ENCODE data around the gene SRF. TPM values are rescaled to one million over a fixed set of nuclear protein-coding genes. Genes with fewer than 3 reads are reported as not detected.

Gene SRF
- total RNA-seq, 2 experiments from 2014 or later: 22.8 to 23.7 TPM

DNA sequence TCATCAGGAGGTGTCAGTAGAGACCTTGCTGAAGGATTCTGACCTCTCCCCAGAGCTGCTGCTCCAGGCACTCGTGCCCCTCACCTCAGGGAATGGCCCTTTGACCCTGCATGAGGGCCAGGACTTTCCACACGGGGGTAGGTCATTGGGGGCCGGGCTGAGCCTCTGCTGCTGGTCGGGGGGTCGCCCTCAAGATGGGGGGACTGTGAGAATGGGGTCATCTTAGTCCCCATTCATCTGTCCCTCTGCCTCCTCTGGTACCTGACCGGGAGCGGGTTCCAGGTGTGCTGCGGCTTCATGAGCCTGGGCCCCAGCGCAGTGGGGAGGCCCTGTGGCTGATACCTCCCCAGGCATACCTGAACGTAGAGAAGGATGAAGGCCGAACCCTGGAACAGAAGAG lies 42.4 kb downstream of the SRF start:
- ATAC-seq (ENCODE audit: poor library complexity): no peak
- Histone ChIP-seq H3K9me3 (ENCODE audit: control insufficient read depth in 1 of 2, insufficient read depth in 1 of 2, low read length in 2 of 2) (no peaks in the 10 kb centered on the region), H3K36me3 (ENCODE audit: insufficient read depth, low read length) (peaks cover 22% of the 10 kb centered on the region), H3K4me1 (ENCODE audit: insufficient read depth, low read length) (no peaks in the 10 kb centered on the region), H3K27ac (ENCODE audit: low read depth in 1 of 2, low read length in 2 of 2) (no peak overlapping the region), H3K27me3 (ENCODE audit: control insufficient read depth in 1 of 2, insufficient read depth in 2 of 2, low read length in 2 of 2) (no peaks in the 10 kb centered on the region), H3K4me3 (ENCODE audit: low read length) (no peak overlapping the region)
- Mint-ChIP-seq H3K9me3 (no peaks in the 10 kb centered on the region), H3K4me3 (no peak overlapping the region), H3K4me1 (ENCODE audit: low read depth) (no peaks in the 10 kb centered on the region), H3K27me3 (no peaks in the 10 kb centered on the region), H3K36me3 (ENCODE audit: low read depth) (peaks cover 37% of the 10 kb centered on the region), H3K27ac (no peak overlapping the region)
- POLR2A ChIA-PET: no interaction called here
- TF ChIP-seq, protein P1, sequence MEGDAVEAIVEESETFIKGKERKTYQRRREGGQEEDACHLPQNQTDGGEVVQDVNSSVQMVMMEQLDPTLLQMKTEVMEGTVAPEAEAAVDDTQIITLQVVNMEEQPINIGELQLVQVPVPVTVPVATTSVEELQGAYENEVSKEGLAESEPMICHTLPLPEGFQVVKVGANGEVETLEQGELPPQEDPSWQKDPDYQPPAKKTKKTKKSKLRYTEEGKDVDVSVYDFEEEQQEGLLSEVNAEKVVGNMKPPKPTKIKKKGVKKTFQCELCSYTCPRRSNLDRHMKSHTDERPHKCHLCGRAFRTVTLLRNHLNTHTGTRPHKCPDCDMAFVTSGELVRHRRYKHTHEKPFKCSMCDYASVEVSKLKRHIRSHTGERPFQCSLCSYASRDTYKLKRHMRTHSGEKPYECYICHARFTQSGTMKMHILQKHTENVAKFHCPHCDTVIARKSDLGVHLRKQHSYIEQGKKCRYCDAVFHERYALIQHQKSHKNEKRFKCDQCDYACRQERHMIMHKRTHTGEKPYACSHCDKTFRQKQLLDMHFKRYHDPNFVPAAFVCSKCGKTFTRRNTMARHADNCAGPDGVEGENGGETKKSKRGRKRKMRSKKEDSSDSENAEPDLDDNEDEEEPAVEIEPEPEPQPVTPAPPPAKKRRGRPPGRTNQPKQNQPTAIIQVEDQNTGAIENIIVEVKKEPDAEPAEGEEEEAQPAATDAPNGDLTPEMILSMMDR (IDR thresholded peaks at IDR 0.05): no peak
- CTCF ChIA-PET: no interaction called here
- intact Hi-C loops (cut with DNase I, micrococcal nuclease): no loop called here
- DNase-seq: no peak

DNA sequence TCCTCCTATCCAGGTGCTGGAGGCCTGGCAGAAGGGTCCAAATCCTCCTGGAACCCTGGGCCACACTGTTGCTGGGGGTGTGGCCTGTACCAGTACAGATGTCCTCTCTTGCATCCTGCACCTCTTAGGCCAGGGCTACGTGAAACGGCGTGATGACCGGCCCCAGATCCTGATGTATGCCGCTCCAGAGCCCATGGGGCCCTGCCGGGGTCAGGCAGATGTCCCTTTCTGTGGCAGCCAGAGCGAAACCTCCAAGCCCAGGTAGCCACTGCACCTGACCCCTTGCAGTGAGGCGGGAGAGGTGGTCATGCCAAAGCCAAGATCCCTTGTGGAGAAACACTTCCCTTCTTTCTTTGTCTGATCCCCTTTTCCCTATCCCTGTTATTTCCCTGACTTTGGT lies 44.0 kb downstream of the SRF start:
- intact Hi-C loops (cut with DNase I, micrococcal nuclease): no loop called here
- DNase-seq (peak in 1 of 14 experiments; percentile 14), ATAC-seq (ENCODE audit: poor library complexity) (no peak)
- peaks cover 8% of the 10 kb centered on the region for H3K4me1 Mint-ChIP-seq (ENCODE audit: low read depth)
- no peaks in the 10 kb centered on the region for H3K27me3 Mint-ChIP-seq
- Histone ChIP-seq H3K4me3 (ENCODE audit: low read length) (no peak overlapping the region), H3K27ac (ENCODE audit: low read depth in 1 of 2, low read length in 2 of 2) (no peak overlapping the region), H3K36me3 (ENCODE audit: insufficient read depth, low read length) (peaks cover 22% of the 10 kb centered on the region), H3K9me3 (ENCODE audit: control insufficient read depth in 1 of 2, insufficient read depth in 1 of 2, low read length in 2 of 2) (no peaks in the 10 kb centered on the region), H3K4me1 (ENCODE audit: insufficient read depth, low read length) (no peaks in the 10 kb centered on the region), H3K27me3 (ENCODE audit: control insufficient read depth in 1 of 2, insufficient read depth in 2 of 2, low read length in 2 of 2) (no peaks in the 10 kb centered on the region)
- ChIA-PET CTCF (interaction anchor here (1.6 kb wide), 1 partner anchor 14 kb away, joined by 7 read pairs; the partner anchor contains the start of gene DNPH1), POLR2A (interaction anchor here (0.7 kb wide), 1 partner anchor 304 kb away, joined by 3 read pairs; no protein-coding TSS in a partner anchor)
- no peak overlapping the region for H3K4me3 Mint-ChIP-seq
- no peak overlapping the region for H3K27ac Mint-ChIP-seq
- peaks cover 51% of the 10 kb centered on the region for H3K36me3 Mint-ChIP-seq (ENCODE audit: low read depth)
- H3K9me3 Mint-ChIP-seq: no peaks in the 10 kb centered on the region
- TF ChIP-seq, protein P1 (IDR thresholded peaks at IDR 0.05): no peak

DNA sequence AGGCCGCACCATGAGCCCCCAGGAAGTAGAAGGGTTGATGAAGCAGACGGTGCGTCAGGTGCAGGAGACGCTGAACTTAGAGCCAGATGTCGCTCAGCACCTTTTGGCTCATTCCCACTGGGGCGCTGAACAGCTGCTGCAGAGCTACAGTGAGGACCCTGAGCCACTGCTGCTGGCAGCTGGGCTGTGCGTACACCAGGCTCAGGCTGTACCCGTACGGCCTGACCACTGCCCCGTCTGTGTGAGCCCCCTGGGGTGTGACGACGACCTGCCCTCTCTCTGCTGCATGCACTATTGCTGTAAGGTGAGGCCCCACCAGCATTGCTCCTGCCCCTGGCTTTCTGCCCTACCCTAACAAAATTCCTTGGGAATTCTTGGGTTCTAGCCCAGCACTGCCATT lies 45.1 kb downstream of the SRF start:
- peaks cover 58% of the 10 kb centered on the region for H3K36me3 Mint-ChIP-seq (ENCODE audit: low read depth)
- no peaks in the 10 kb centered on the region for H3K27me3 Mint-ChIP-seq
- Histone ChIP-seq H3K27me3 (ENCODE audit: control insufficient read depth in 1 of 2, insufficient read depth in 2 of 2, low read length in 2 of 2) (no peaks in the 10 kb centered on the region), H3K9me3 (ENCODE audit: control insufficient read depth in 1 of 2, insufficient read depth in 1 of 2, low read length in 2 of 2) (no peaks in the 10 kb centered on the region), H3K36me3 (ENCODE audit: insufficient read depth, low read length) (peaks cover 30% of the 10 kb centered on the region), H3K27ac (ENCODE audit: low read depth in 1 of 2, low read length in 2 of 2) (no peak overlapping the region), H3K4me3 (ENCODE audit: low read length) (no peak overlapping the region), H3K4me1 (ENCODE audit: insufficient read depth, low read length) (peaks cover 6% of the 10 kb centered on the region)
- intact Hi-C loops (cut with DNase I, micrococcal nuclease): no loop called here
- peaks cover 13% of the 10 kb centered on the region for H3K4me1 Mint-ChIP-seq (ENCODE audit: low read depth)
- DNase-seq (no peak), ATAC-seq (ENCODE audit: poor library complexity) (no peak)
- H3K27ac Mint-ChIP-seq: no peak overlapping the region
- no peaks in the 10 kb centered on the region for H3K9me3 Mint-ChIP-seq
- POLR2A ChIA-PET: no interaction called here
- TF ChIP-seq, protein P1 (IDR thresholded peaks at IDR 0.05): no peak
- no peak overlapping the region for H3K4me3 Mint-ChIP-seq
- CTCF ChIA-PET: interaction anchor here (1.6 kb wide), 1 partner anchor 13 kb away, joined by 7 read pairs; the partner anchor contains the start of gene DNPH1
